Stimulated activated CD8-positive, alpha-beta memory T cell treated with anti-CD3 and anti-CD28 coated beads, Interleukin-4, amount 100 ng/mL, for 24 hours (primary cell): ENCODE data around the gene CASP9.
"Not testable (repeated sequence)": the region's sequence is repeated elsewhere in the genome, so short reads cannot be mapped to it uniquely, and the experiment has no call there.

Source experiments
- DNase-seq: peaks from one replicate; pipeline ENCODE4 v3.0.0-alpha.2; 2020; ENCODE audit warnings: low read depth

CASP9 gene

GRCh38 chr1:15500184-15501178 is 23.5 kb downstream of the CASP9 start:
- no peak for DNase-seq

DNA sequence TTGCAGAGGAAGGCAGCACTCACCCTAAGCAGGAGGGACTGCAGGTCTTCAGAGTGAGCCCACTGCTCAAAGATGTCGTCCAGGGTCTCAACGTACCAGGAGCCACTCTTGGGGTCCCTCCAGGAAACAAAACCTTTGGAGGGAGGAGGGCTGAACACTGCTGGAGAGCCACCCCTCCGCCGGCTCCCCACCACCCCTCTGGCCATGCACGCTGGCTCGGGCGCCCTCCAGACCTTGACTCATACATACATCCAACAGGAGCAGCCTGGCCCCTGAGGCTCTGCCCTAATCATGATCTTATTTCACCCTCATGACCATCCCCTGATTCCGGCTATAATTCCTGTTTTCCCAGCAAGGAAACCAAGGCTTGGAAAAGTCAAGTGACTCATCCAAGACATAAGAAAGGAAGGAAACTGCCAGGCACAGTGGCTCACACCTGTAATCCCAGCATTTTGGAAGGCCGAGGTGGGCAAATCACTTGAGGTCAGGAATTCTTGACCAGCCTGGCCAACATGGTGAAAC is 30.1 kb downstream of the CASP9 start:
- no peak for DNase-seq

- DNase-seq, result no peak
Observed at GRCh38 chr1:15492596-15492995, 31.4 kb downstream of the CASP9 start.

- DNase-seq, result not testable (repeated sequence)
Observed at GRCh38 chr1:15491010-15491409, 33.0 kb downstream of the CASP9 start.

DNA sequence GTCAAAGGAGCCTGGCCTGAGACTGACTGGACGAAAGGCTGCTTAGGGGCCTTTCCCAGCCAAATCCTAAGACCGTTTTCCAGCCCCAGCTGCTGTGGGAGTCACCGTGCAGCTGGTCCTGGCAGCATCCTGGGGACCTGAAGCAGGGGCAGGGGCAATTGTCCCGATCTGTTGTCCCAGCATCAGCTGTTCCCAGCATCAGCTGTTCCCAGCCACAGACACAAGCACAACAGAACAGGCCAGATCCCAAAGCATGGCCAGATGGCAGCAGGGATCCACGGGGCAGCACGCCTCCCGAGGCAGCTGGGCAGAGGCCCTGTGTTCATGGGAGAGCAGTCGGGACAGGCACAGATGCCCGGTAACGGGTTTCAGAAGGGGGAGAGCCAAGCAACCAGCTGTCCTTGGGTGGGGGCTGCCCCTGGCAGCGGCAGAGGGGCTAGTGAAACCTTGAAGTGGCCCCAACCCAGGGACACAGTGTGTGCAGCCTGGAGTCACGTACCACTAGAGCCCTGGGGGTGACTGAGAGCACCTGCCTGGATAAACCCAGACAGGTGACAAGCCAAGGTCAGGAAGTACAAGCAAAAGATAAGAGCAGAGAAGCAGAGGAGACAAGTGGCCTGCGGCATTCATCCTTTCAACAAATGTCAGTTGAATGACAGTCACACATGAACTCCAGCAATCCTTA is 34.8 kb downstream of the CASP9 start:
- no peak for DNase-seq

GRCh38 chr1:15488371-15488770 is 35.6 kb downstream of the CASP9 start:
- DNase-seq, result no peak

GRCh38 chr1:15486844-15487610 is 37.0 kb downstream of the CASP9 start:
- not testable (repeated sequence) for DNase-seq

DNA sequence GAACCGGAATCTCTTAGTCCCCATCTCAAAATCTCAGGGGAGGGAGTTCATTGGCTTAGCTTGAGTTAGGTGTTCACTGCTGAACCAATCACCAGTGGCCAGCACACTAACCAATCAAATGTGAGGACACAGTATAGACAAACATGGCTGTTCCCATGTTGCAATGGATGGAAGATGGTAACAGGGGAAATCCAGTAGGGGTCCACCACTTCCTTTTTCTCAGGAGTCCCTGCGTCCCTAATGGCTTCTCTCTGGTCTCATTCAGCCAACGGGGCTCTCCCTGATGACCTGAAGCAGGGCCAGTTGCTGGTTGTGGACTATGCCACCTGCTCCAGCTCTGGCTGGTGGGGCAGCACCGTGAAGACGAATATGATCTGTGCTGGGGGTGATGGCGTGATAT is 38.4 kb downstream of the CASP9 start:
- no peak for DNase-seq

DNA sequence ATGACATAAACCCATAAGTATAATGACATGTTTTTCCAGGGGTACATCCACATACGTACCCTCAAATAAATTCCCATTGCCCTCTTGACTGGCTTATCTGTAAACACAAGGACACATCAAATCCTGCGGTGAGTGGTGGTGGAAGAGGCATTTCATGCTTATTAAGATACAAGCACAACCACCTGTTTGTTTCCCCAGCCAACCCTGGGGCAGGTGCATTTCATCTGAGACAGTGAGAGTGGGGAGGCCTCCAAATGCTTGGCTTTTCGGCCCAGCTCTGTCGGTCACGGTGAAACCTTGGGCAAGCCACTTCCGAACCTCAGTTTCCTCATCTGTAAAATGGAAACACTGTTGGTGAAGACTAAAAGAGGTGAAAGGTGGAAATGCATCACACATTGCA is 39.6 kb downstream of the CASP9 start:
- not testable (repeated sequence) for DNase-seq

- DNase-seq, result no peak
Observed at GRCh38 chr1:15483971-15484370, 40.0 kb downstream of the CASP9 start.

DNA sequence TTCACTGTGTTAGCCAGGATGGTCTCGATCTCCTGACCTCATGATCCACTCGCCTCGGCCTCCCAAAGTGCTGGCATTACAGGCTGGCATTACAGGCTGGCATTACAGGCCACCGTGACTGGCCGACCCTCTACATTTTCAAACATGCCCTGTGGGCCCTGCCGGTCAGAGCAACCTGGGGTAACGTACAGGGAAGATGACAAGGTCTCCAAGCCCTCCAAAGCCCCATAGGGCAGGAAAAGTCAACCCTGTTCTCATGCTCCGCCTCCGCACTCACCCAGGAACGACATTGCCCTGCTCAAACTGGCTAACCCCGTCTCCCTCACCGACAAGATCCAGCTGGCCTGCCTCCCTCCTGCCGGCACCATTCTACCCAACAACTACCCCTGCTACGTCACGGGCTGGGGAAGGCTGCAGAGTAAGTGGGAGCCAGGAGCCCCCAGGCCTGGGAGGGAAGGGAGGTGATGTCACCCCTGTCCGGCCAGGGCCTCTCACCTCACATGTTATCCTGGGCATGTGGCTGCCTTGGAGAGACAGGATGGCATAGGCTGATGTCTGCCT is 41.0 kb downstream of the CASP9 start:
- not testable (repeated sequence) for DNase-seq

DNA sequence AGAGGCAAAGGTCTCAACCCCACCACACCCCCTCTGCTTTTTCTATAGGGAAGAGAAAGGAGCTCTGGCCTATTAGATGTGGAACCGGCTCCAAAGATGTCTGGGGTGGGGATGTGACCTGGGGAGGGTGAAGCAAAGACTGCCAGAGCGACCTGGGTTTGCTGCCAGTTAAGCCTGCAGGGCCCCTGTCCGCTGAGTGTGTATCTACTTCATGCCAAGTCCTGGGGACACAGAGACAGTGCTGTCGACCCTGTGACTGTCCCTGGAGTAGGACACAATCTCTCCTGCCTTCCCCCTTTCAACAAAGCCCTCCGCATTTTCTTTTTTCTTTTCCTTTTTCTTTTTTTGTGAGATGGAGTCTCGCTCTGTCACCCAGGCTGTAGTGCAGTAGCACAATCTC is 41.6 kb downstream of the CASP9 start:
- not testable (repeated sequence) for DNase-seq

DNA sequence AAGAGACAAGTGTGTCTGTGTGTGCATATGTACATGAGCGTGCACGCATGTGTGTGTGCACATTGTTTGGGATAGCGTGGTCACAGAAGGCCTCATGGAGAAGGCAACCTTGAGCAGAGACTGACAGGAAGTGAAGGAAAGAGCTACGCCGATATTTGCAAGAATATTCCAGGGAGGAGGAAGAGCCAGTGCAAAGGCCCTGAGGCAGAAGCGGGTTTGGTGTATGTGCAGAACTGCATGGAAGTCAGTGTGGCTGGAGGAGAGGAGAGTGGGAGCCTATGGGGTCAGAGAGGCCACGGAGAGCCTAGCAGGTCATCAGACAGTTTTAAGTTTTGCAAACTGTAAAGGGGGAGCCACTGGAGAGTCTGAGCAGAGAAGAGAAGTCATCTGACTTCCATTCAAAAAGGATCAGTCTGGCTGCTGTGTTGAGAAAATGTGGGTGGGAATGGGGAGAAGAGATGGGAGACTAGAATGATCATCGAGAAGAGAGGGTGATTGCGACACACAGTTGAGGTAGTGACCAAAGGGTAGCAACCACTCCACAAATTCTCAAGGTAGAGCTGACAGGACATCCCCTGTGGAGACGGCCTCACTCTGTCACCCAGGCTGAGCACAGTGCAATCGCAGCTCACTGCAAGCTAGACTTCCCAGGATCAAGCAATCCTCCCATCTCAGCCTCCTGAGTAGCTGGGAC is 44.2 kb downstream of the CASP9 start:
- no peak for DNase-seq

GRCh38 chr1:15477646-15478212 is 46.3 kb downstream of the CASP9 start:
- DNase-seq, result no peak

DNA sequence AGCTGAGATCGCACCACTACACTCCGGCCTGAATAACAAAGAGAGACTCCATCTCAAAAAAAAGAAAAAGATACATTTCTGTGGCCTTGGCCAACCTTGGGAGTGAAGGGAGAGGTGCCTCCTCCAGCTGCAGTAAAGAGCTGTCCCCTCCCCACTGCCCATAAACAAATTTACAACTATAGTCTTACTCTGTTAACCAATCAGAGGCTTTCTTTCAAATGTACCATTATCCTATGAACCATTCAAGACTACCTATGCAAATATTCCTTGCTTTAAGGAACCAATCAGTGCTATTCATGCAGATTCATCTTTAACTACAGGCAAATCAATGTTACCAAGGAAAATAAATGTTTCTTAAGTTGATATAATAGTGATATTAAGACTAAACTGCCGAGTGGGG is 47.1 kb downstream of the CASP9 start:
- DNase-seq, result no peak

DNA sequence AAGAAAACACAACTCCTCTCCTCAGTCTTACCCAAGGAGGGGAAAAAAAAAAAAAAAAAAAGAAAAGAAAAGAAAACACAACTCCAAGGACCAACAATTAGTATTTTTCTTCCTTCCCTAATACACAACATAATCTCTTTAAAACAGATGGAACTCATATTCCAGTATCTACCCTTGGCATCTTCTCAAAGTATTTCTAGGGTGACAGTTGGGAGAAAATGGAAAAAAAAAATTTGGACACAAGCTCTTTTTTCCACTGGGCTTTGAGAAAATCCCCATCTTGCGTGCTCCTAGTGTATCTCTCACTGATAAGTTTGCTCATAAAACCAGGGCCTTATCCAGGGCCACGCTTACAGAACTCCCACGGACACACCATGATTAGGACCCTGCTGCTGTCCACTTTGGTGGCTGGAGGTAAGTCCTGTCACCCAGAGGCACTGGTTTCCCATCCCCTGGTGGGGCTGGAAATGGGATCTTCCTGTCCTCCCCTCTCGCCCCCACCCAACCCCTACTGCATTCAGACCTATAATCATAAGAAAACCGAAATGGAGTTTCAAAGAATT is 48.2 kb downstream of the CASP9 start, which contains the start of gene CELA2B:
Gene CELA2B, plus strand, starts transcription at position 353 of the 563 bp plus-strand sequence. Its CDS starts 22 bp downstream, at position 375.
- no peak for DNase-seq

DNA sequence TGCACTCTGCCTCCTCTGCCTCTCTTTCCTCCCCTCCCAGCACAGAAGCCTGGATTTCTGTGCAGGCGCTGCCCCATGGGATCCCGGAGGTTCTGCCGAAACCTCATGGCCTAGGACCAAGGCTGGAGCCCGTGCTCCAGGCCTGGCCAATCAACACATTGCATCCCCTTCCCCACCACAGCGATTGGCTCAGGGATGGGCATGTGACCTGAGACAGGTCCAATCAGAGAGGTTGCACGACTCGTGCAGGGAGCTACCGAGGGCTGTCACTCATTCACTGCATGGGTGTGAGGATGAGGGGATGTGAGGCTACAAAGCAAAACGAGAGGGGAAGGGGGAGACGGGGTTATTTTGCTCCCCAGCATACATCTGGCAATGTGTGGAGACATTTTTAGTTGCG is 51.4 kb downstream of the CASP9 start:
- no peak for DNase-seq

DNA sequence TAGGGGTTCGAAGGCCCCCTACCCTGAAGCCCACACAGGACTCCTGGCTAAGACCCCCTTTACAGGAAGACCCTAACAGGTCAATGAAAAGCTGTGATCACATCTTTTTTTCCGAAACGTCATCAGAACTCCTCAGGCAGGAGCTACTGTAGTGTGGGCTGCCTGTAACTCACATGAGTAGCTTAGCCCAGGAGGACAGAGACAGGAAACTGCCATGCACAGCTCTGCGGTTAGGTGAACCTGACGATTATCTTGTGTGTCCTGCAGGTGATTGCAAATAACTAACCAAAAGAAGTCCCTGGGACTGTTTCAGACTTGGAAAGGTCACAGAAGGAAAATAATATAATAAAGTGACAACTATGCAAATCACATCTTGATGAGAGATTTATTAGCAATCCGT is 52.3 kb downstream of the CASP9 start:
- not testable (repeated sequence) for DNase-seq

GRCh38 chr1:15471067-15471466 is 52.9 kb downstream of the CASP9 start:
- not testable (repeated sequence) for DNase-seq

DNA sequence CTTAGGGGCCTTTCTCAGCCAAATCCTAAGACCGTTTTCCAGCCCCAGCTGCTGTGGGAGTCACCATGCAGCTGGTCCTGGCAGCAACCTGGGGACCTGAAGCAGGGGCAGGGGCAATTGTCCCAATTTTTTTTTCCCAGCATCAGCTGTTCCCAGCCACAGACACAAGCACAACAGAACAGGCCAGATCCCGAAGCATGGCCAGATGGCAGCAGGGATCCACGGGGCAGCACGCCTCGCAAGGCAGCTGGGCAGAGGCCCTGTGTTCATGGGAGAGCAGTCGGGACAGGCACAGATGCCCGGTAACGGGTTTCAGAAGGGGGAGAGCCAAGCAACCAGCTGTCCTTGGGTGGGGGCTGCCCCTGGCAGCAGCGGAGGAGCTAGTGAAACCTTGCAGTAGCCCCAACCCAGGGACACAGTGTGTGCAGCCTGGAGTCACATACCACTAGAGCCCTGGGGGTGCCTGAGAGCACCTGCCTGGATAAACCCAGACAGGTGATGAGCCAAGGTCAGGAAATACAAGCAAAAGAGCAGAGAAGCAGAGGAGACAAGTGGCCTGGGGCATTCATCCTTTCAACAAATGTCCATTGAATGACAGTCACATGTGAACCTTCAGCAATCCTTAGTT is 54.1 kb downstream of the CASP9 start:
- DNase-seq, result not testable (repeated sequence)
